Left ventricle myocardium inferior (tissue), 1 donor: ENCODE results near the gene TET1. TPM values are rescaled to one million over a fixed set of nuclear protein-coding genes. Genes with fewer than 3 reads are reported as not detected.
"Not testable (repeated sequence)": the region's sequence is repeated elsewhere in the genome, so short reads cannot be mapped to it uniquely, and the experiment has no call there.

Experiments
- DNase-seq: peaks from one replicate; pipeline ENCODE4 v3.0.0-alpha.2; 2020
- H3K27ac ChIP-seq: fragments of 200-600 bp; replicated peaks from 2 replicates; pipeline ENCODE4 v1.8.0; 2021
- H3K27me3 ChIP-seq: fragments of 200-600 bp; 2 replicates; pipeline ENCODE4 v1.8.0; 2021; ENCODE audit warnings: low read depth
- H3K36me3 ChIP-seq: fragments of 200-600 bp; 2 replicates; pipeline ENCODE4 v1.8.0; 2021
- H3K4me1 ChIP-seq: fragments of 200-600 bp; 2 replicates; pipeline ENCODE4 v1.8.0; 2021
- H3K4me3 ChIP-seq: fragments of 200-600 bp; 2 replicates; pipeline ENCODE4 v1.8.0; 2021; ENCODE audit warnings: mild to moderate bottlenecking, moderate library complexity
- H3K9me3 ChIP-seq: fragments of 200-600 bp; replicated peaks from 2 replicates; pipeline ENCODE4 v1.8.0; 2021
- CTCF ChIP-seq: fragments of 200-600 bp; IDR thresholded peaks from 2 replicates; pipeline ENCODE4 v1.8.0; 2021; ENCODE audit warnings: antibody characterized with exemption, mild to moderate bottlenecking, borderline replicate concordance
- intact Hi-C: fragments of 100-400 bp; cut with micrococcal nuclease; formaldehyde crosslinking; loops from one replicate; pipeline ENCODE4 v1.11.0; 2022
- total RNA-seq: library from RNA; stranded (reverse); fragmentation: NEBNext Ultra II Directional; extraction: Animal tissue kit (Norgen Biotek cat#: 25700); gene quantifications from one replicate; pipeline ENCODE4 v1.2.1, GENCODE V29; 2021
- donor health status: DM: no; HTN: yes; CAD: no; lungs with severe emphysema.

TET1 gene
- total RNA-seq, 1 donor from 2014 or later = 2.2 TPM

- Histone ChIP-seq H3K36me3 (no peaks in the 10 kb centered on the region), H3K4me1 (peaks cover 16% of the 10 kb centered on the region), H3K9me3 (no peaks in the 10 kb centered on the region), H3K4me3 (no peak overlapping the region), H3K27ac (no peak overlapping the region), H3K27me3 (no peaks in the 10 kb centered on the region)
- DNase-seq = no peak
- intact Hi-C loops = no loop called here
- TF ChIP-seq CTCF = no peak
Observed at GRCh38 chr10:68619595-68619994, 59.5 kb downstream of the TET1 start.

- H3K27ac ChIP-seq = no peak overlapping the region
- H3K27me3 ChIP-seq = no peaks in the 10 kb centered on the region
- no peaks in the 10 kb centered on the region for H3K9me3 ChIP-seq
- peaks cover 39% of the 10 kb centered on the region for H3K4me1 ChIP-seq
- H3K36me3 ChIP-seq = no peaks in the 10 kb centered on the region
- no peak for TF ChIP-seq CTCF
- intact Hi-C loops = no loop called here
- no peak overlapping the region for H3K4me3 ChIP-seq
- no peak for DNase-seq
Observed at GRCh38 chr10:68625316-68625921, 65.3 kb downstream of the TET1 start.

- H3K9me3 ChIP-seq = no peaks in the 10 kb centered on the region
Observed at GRCh38 chr10:68628576-68629127, 68.5 kb downstream of the TET1 start.

GRCh38 chr10:68632271-68632560, 72.1 kb downstream of the TET1 start:
- H3K27me3 ChIP-seq, H3K9me3 ChIP-seq, DNase-seq, intact Hi-C loops, H3K4me3 ChIP-seq, H3K27ac ChIP-seq, H3K36me3 ChIP-seq: not testable (repeated sequence)
- H3K4me1 ChIP-seq = peaks cover 17% of the 10 kb centered on the region

More at GRCh38 chr10:68628576-68629127, 68.5 kb downstream of the TET1 start:
- H3K27ac ChIP-seq = no peak overlapping the region
- no peaks in the 10 kb centered on the region for H3K36me3 ChIP-seq
- intact Hi-C loops = no loop called here
- no peak for DNase-seq
- no peak for TF ChIP-seq CTCF
- H3K4me3 ChIP-seq = no peak overlapping the region
- H3K4me1 ChIP-seq = peaks cover 28% of the 10 kb centered on the region
- H3K27me3 ChIP-seq = no peaks in the 10 kb centered on the region

GRCh38 chr10:68633281-68633680, 73.1 kb downstream of the TET1 start:
- Histone ChIP-seq H3K27me3 (no peaks in the 10 kb centered on the region), H3K36me3 (no peaks in the 10 kb centered on the region), H3K4me3 (no peak overlapping the region), H3K4me1 (peaks cover 13% of the 10 kb centered on the region), H3K9me3 (no peaks in the 10 kb centered on the region), H3K27ac (no peak overlapping the region)
- no peak for TF ChIP-seq CTCF
- DNase-seq = no peak
- intact Hi-C loops = no loop called here

- Histone ChIP-seq H3K9me3 (no peaks in the 10 kb centered on the region), H3K27ac (no peak overlapping the region), H3K27me3 (no peaks in the 10 kb centered on the region), H3K4me3 (no peak overlapping the region), H3K4me1 (peaks cover 6% of the 10 kb centered on the region), H3K36me3 (no peaks in the 10 kb centered on the region)
- intact Hi-C loops = no loop called here
- no peak for TF ChIP-seq CTCF
- no peak for DNase-seq
Observed at GRCh38 chr10:68633816-68634466, 73.8 kb downstream of the TET1 start.
